Pancreas (tissue), 10 donors: Measurements from ENCODE around the gene NINJ1. TPM values are rescaled to one million over a fixed set of nuclear protein-coding genes. Genes with fewer than 3 reads are reported as not detected.

Source experiments
- ATAC-seq, 4 donors: fragments of 200-7000 bp; cut with Tn5 transposase; one replicate each; pipeline versions ENCODE4 v1.8.0 to v1.9.1; 2020; ENCODE audit warnings: mild to moderate bottlenecking in 4 of 4, moderate library complexity in 4 of 4
- DNase-seq, 6 donors: peaks; one replicate each; pipeline ENCODE4 v3.0.0-alpha.2; 2020
- FAIRE-seq: peaks from 2 replicates; lab custom pipeline; 2012; peaks lifted over from hg19 to GRCh38; lab: Jason Lieb, UNC
- H3K27ac ChIP-seq, 4 donors: fragments of 200-600 bp; sonication (generic); 1 replicate in 3 of 4; 2 replicates in 1 of 4; pipeline versions ENCODE4 v1.5.0 to v1.8.0; 2020
- H3K27me3 ChIP-seq, 4 donors: fragments of 200-600 bp; one replicate each; pipeline ENCODE4 v1.8.0; 2021
- H3K36me3 ChIP-seq, 3 donors: fragments of 200-600 bp; sonication (generic) in 1 of 3; one replicate each; pipeline versions ENCODE4 v1.5.0 to v1.8.0; 2020 to 2021
- H3K4me1 ChIP-seq, 3 donors: fragments of 200-600 bp; one replicate each; pipeline ENCODE4 v1.8.0; 2021
- H3K4me3 ChIP-seq, 4 donors: fragments of 200-600 bp; sonication (generic) in 2 of 4; one replicate each; pipeline versions ENCODE4 v1.5.0 to v1.8.0; 2020 to 2021
- H3K9me3 ChIP-seq, 4 donors: fragments of 200-600 bp; one replicate each; pipeline ENCODE4 v1.8.0; 2021
- CTCF ChIP-seq, 4 donors: fragments of 200-600 bp; sonication (generic) in 3 of 4; IDR thresholded peaks; one replicate each; pipeline versions ENCODE4 v1.5.0 to v1.8.0; 2021; ENCODE audit warnings: antibody characterized with exemption in 4 of 4
- WGBS, 2 donors: extraction: QIAGEN DNeasy Blood & Tissue Kit; methylation state at CpG; one replicate each; pipeline ENCODE4 v1.1.7; 2013; 5-methylcytosine and 5-hydroxymethylcytosine counted together
- intact Hi-C, 3 donors: fragments of 100-400 bp; cut with DNase I; formaldehyde crosslinking; loops; one replicate each; pipeline versions ENCODE4 v1.11.1 to v1.14.2; 2022
- polyA plus RNA-seq, 2 donors: library from polyadenylated mRNA; stranded (reverse); fragments of 200-250 nt; gene quantifications; one replicate each; pipeline ENCODE4 v1.2.3, GENCODE V29; 2013
- total RNA-seq, 6 donors: library from RNA; stranded (reverse); fragmentation: NEBNext Ultra II Directional in 4 of 6; extraction: Animal tissue kit (Norgen Biotek cat#: 25700) in 4 of 6; gene quantifications; one replicate each; pipeline versions ENCODE4 v1.2.1 to v1.2.4, GENCODE V29; 2021 to 2023
- donor health status: healthy with polysubstance abuse.
- donor health status: DM: no; HTN: no; CAD: no; lungs with moderate emphysema.
- donor health status: DM: no; HTN: no; CAD: no.
- donor health status: control.
- donor health status: control.
- donor health status: Bipolar disorder and iron deficiency.
- donor health status: DM: yes; HTN: yes; CAD: no.
- donor health status: DM: no; HTN: no; CAD: no.
- donor health status: DM: no; HTN: no; CAD: no.
- donor health status: DM: yes; HTN: yes; CAD: no.

NINJ1 gene
- total and polyA plus RNA-seq, 8 donors: 15.6 to 33.2 (median 21.3) TPM

GRCh38 chr9:93164085-93164484, 30.0 kb upstream of the NINJ1 start:
- TF ChIP-seq CTCF (IDR thresholded peaks at IDR 0.05): no peak
- 88 to 92% methylated on average over 12 to 13 of the region's 13 CpGs for WGBS, 2 donors
- FAIRE-seq (no peak), DNase-seq (no peak), ATAC-seq (no peak)
- Histone ChIP-seq H3K9me3 (no peaks in the 10 kb centered on the region), H3K4me1 (peaks cover 0 to 8% (median 3%) of the 10 kb centered on the region in 3 donors), H3K36me3 (no peaks in the 10 kb centered on the region), H3K27me3 (no peaks in the 10 kb centered on the region), H3K4me3 (no peak overlapping the region), H3K27ac (no peak overlapping the region)
- intact Hi-C loops: loop anchor here in 1 of 3 donors (5.0 kb wide), 1 partner anchor 138 kb away; no protein-coding TSS in a partner anchor

DNA sequence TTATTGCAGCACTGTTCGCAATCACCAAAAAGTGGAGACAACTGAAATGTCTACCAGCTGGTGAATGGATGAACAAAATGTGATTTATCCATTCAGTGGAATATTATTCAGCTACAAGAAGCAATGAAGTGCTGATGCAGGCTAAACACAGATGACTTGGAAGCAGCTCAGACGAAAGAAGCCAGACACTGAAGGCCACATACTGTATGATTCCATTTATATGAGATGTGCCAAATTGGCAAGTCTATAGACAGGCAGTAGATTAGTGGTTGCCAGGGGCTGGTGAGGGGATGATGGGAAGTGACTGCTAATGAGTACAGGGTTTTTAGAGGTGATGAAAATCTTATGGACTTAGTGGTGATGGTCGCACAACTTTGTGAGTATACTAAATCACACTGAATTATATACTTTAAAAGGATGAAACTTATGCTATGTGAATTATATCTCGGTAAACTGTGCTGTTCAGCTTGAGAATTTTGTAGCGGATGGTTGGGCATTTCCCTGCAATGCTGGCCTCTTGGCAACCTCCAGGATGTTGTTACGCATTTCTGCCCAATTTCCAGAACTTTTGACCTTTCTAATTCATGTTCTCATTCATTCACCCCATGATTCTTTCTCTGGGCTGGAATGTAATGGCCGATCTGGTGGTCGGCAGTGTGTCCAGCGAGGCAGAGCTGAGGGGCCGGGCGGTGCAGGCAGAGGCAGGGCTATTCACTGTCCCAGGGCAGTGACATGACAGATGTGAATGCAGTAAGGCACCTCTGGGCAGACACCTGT, 27.9 kb upstream of the NINJ1 start:
- no peak for TF ChIP-seq CTCF (IDR thresholded peaks at IDR 0.05)
- Histone ChIP-seq H3K36me3 (no peaks in the 10 kb centered on the region), H3K4me1 (no peaks in the 10 kb centered on the region), H3K9me3 (no peaks in the 10 kb centered on the region), H3K27ac (no peak overlapping the region), H3K4me3 (no peak overlapping the region), H3K27me3 (no peaks in the 10 kb centered on the region)
- DNase-seq (no peak), FAIRE-seq (no peak), ATAC-seq (no peak)
- whole genome bisulfite sequencing, 2 donors: 74 to 78% methylated on average over 11 of the region's 11 CpGs
- intact Hi-C loops: loop anchor here in 1 of 3 donors (5.0 kb wide), 1 partner anchor 140 kb away; no protein-coding TSS in a partner anchor

- intact Hi-C loops: loop anchor here (5.0 kb wide), 2 partner anchors 142 to 147 kb away; no protein-coding TSS in a partner anchor
- Histone ChIP-seq H3K4me1 (no peaks in the 10 kb centered on the region), H3K4me3 (no peak overlapping the region), H3K27me3 (no peaks in the 10 kb centered on the region), H3K27ac (no peak overlapping the region), H3K36me3 (no peaks in the 10 kb centered on the region), H3K9me3 (no peaks in the 10 kb centered on the region)
- TF ChIP-seq CTCF (IDR thresholded peaks at IDR 0.05): peak; percentile 81 to 94 (median 93)
- no peak for FAIRE-seq
- 9 to 12% methylated on average over 19 of the region's 19 CpGs for WGBS, 2 donors
- peak; percentile 84 to 97 (median 89) for DNase-seq
- ATAC-seq: peak; percentile 97 to 100 (median 100)
Measured at GRCh38 chr9:93159601-93160471, 25.8 kb upstream of the NINJ1 start.

GRCh38 chr9:93156475-93157008, 22.5 kb upstream of the NINJ1 start:
- DNase-seq (no peak), FAIRE-seq (no peak), ATAC-seq (no peak)
- TF ChIP-seq CTCF (IDR thresholded peaks at IDR 0.05): no peak
- intact Hi-C loops: loop anchor here in 2 of 3 donors (5.0 kb wide), 1 partner anchor 151 kb away; no protein-coding TSS in a partner anchor
- Histone ChIP-seq H3K4me1 (no peaks in the 10 kb centered on the region), H3K4me3 (no peak overlapping the region), H3K9me3 (no peaks in the 10 kb centered on the region), H3K36me3 (no peaks in the 10 kb centered on the region), H3K27ac (no peak overlapping the region), H3K27me3 (no peaks in the 10 kb centered on the region)
- WGBS, 2 donors: 91 to 93% methylated on average over 11 of the region's 11 CpGs
